DMS153 treated with DMSO at 0.1 percent for 48 hours (cell line): ENCODE data around the gene USP22.
"Not testable (repeated sequence)": the region's sequence is repeated elsewhere in the genome, so short reads cannot be mapped to it uniquely, and the experiment has no call there.

Experiments
- DNase-seq: peaks from one replicate; lab custom pipeline; 2025; ENCODE audit not compliant: unreplicated experiment; lab: John Stamatoyannopoulos, UW

Gene USP22

GRCh38 chr17:20989991-20990855 is 52.6 kb downstream of the USP22 start:
- no peak for DNase-seq

- DNase-seq, result no peak
Observed at GRCh38 chr17:20989481-20989880, 53.3 kb downstream of the USP22 start.

GRCh38 chr17:20988896-20989295 is 53.9 kb downstream of the USP22 start:
- no peak for DNase-seq

GRCh38 chr17:20988001-20988636 is 54.7 kb downstream of the USP22 start:
- no peak for DNase-seq

GRCh38 chr17:20987511-20987910 is 55.3 kb downstream of the USP22 start:
- DNase-seq, result no peak

- DNase-seq, result no peak
Observed at GRCh38 chr17:20986767-20987510, 55.9 kb downstream of the USP22 start.

GRCh38 chr17:20983359-20983637 is 59.5 kb downstream of the USP22 start:
- DNase-seq, result no peak

GRCh38 chr17:20982589-20983358 is 60.0 kb downstream of the USP22 start:
- no peak for DNase-seq

GRCh38 chr17:20981046-20981920 is 61.5 kb downstream of the USP22 start:
- no peak for DNase-seq

GRCh38 chr17:20979792-20980083 is 63.1 kb downstream of the USP22 start:
- no peak for DNase-seq

- not testable (repeated sequence) for DNase-seq
Observed at GRCh38 chr17:20979007-20979791, 63.6 kb downstream of the USP22 start.

- DNase-seq, result not testable (repeated sequence)
Observed at GRCh38 chr17:20977609-20978253, 65.1 kb downstream of the USP22 start.

GRCh38 chr17:20975566-20975965 is 67.2 kb downstream of the USP22 start:
- DNase-seq, result no peak

- no peak for DNase-seq
Observed at GRCh38 chr17:20970329-20970728, 72.5 kb downstream of the USP22 start.

- no peak for DNase-seq
Observed at GRCh38 chr17:20968913-20969616, 73.7 kb downstream of the USP22 start.

GRCh38 chr17:20967776-20968175 is 75.0 kb downstream of the USP22 start:
- no peak for DNase-seq

GRCh38 chr17:20966870-20967269 is 75.9 kb downstream of the USP22 start:
- DNase-seq, result no peak

- DNase-seq, result no peak
Observed at GRCh38 chr17:20965492-20965891, 77.3 kb downstream of the USP22 start.

- DNase-seq, result no peak
Observed at GRCh38 chr17:20961586-20961985, 81.2 kb downstream of the USP22 start.
